H1 (cell line): ENCODE measurements around the gene P3H1. TPM values are rescaled to one million over a fixed set of nuclear protein-coding genes. Genes with fewer than 3 reads are reported as not detected.

Experiments used
- CTCF ChIA-PET: fragments of 300-600 bp; sonication (Branson Sonifier 250); formaldehyde crosslinking; loops from one replicate; lab custom pipeline; 2021; ENCODE audit not compliant: partially characterized antibody; lab: Charles Lee
- POLR2A ChIA-PET: fragments of 300-600 bp; sonication (Branson Sonifier 250); formaldehyde crosslinking; loops from one replicate; lab custom pipeline; 2021; ENCODE audit warnings: inconsistent platforms; ENCODE audit not compliant: partially characterized antibody; lab: Charles Lee
- DNase-seq, 2 experiments: peaks; one replicate each; pipeline versions ENCODE4 v3.0.0 to v3.0.0-alpha.2; 2010 to 2022; ENCODE audit warnings: low spot score in 2 of 2, low read depth in 1 of 2, mixed read lengths in 1 of 2
- FAIRE-seq: peaks from 2 replicates; lab custom pipeline; 2011; peaks lifted over from hg19 to GRCh38; lab: Jason Lieb, UNC
- H2AFZ ChIP-seq: 2 replicates; pipeline ENCODE4 v1.8.1; 2012; ENCODE audit warnings: low read length, inconsistent platforms
- H2AK5ac ChIP-seq: 2 replicates; pipeline ENCODE4 v1.6.1; 2013; ENCODE audit warnings: low read depth, low read length
- H2BK120ac ChIP-seq: replicated peaks from 2 replicates; pipeline ENCODE3; 2013; ENCODE audit warnings: low read depth, low read length, inconsistent platforms
- H2BK12ac ChIP-seq: 2 replicates; pipeline ENCODE4 v1.6.1; 2013; ENCODE audit warnings: low read depth, low read length
- H2BK15ac ChIP-seq: 2 replicates; pipeline ENCODE4 v1.6.1; 2013; ENCODE audit warnings: low read length
- H2BK20ac ChIP-seq: 2 replicates; pipeline ENCODE4 v1.6.1; 2013; ENCODE audit warnings: low read length
- H2BK5ac ChIP-seq: 2 replicates; pipeline ENCODE4 v1.6.1; 2013; ENCODE audit warnings: low read depth, low read length
- H3K14ac ChIP-seq: 2 replicates; pipeline ENCODE4 v1.6.1; 2013; ENCODE audit warnings: inconsistent platforms; ENCODE audit not compliant: insufficient read length
- H3K18ac ChIP-seq: 2 replicates; pipeline ENCODE4 v1.6.1; 2013; ENCODE audit warnings: low read length; ENCODE audit errors: extremely low read depth
- H3K23ac ChIP-seq: 2 replicates; pipeline ENCODE4 v1.6.1; 2013; ENCODE audit warnings: inconsistent platforms; ENCODE audit not compliant: insufficient read length
- H3K23me2 ChIP-seq: 2 replicates; pipeline ENCODE4 v1.6.1; 2013; ENCODE audit warnings: low read depth, low read length
- H3K27ac ChIP-seq: 2 replicates; pipeline ENCODE4 v1.6.1; 2011; ENCODE audit warnings: low read depth, low read length, inconsistent platforms
- H3K27me3 ChIP-seq, 4 experiments: replicated peaks in 1 of 4; 1 replicate in 1 of 4; 2 replicates in 3 of 4; pipeline versions ENCODE4 v1.6.1 to v1.8.1; 2011 to 2013; ENCODE audit warnings: low read length in 3 of 4, mild to moderate bottlenecking in 3 of 4, inconsistent platforms in 2 of 4, mixed read lengths in 2 of 4, moderate library complexity in 1 of 4; ENCODE audit not compliant: control insufficient read depth in 3 of 4, insufficient read depth in 3 of 4; ENCODE audit errors: extremely low read depth in 1 of 4
- H3K36me3 ChIP-seq, 4 experiments: 2 replicates each; pipeline versions ENCODE4 v1.6.1 to v1.8.1; 2011 to 2013; ENCODE audit warnings: mild to moderate bottlenecking in 4 of 4, low read length in 3 of 4, moderate library complexity in 2 of 4, control low read depth in 1 of 4, inconsistent platforms in 1 of 4; ENCODE audit not compliant: insufficient read depth in 4 of 4, control insufficient read depth in 2 of 4
- H3K4ac ChIP-seq: replicated peaks from 2 replicates; pipeline ENCODE3; 2013; ENCODE audit warnings: low read length, low read depth, mixed read lengths, inconsistent platforms; ENCODE audit not compliant: insufficient read length
- H3K4me1 ChIP-seq, 4 experiments: replicated peaks in 1 of 4; 1 replicate in 1 of 4; 2 replicates in 3 of 4; pipeline versions ENCODE4 v1.6.1 to v1.8.1; 2011 to 2013; ENCODE audit warnings: low read length in 3 of 4, inconsistent platforms in 2 of 4, mixed read lengths in 1 of 4; ENCODE audit not compliant: insufficient read depth in 4 of 4, control insufficient read depth in 3 of 4
- H3K4me2 ChIP-seq, 2 experiments: 2 replicates each; pipeline versions ENCODE4 v1.6.1 to v1.8.1; 2011 to 2013; ENCODE audit warnings: low read depth in 2 of 2, low read length in 2 of 2, control low read depth in 1 of 2, inconsistent platforms in 1 of 2, mild to moderate bottlenecking in 1 of 2; ENCODE audit not compliant: insufficient read depth in 1 of 2
- H3K4me3 ChIP-seq, 4 experiments: fragments of 200-600, 300-600 bp in 1 of 4; sonication (generic), shearing (Covaris generic), sonication (Bioruptor Twin) in 1 of 4; 2 replicates each; pipeline versions ENCODE4 v1.5.1 to v1.8.1; 2011 to 2016; ENCODE audit warnings: low read length in 4 of 4, low read depth in 3 of 4, control low read depth in 2 of 4, inconsistent platforms in 2 of 4, mild to moderate bottlenecking in 2 of 4, mixed read lengths in 1 of 4, moderate library complexity in 1 of 4; ENCODE audit not compliant: insufficient read depth in 2 of 4; ENCODE audit errors: extremely low read depth in 1 of 4
- H3K56ac ChIP-seq: replicated peaks from 2 replicates; pipeline ENCODE3; 2013; ENCODE audit warnings: low read depth, mild to moderate bottlenecking, mixed read lengths, low read length, inconsistent platforms; ENCODE audit not compliant: insufficient read length
- H3K79me1 ChIP-seq: 2 replicates; pipeline ENCODE4 v1.6.1; 2013; ENCODE audit warnings: low read depth, low read length, control low read depth
- H3K79me2 ChIP-seq, 2 experiments: 2 replicates each; pipeline versions ENCODE4 v1.6.1 to v1.8.1; 2012 to 2013; ENCODE audit warnings: low read length in 2 of 2, mild to moderate bottlenecking in 2 of 2, inconsistent platforms in 1 of 2; ENCODE audit not compliant: insufficient read depth in 2 of 2, control insufficient read depth in 1 of 2
- H3K9ac ChIP-seq, 4 experiments: replicated peaks in 1 of 4; 1 replicate in 1 of 4; 2 replicates in 3 of 4; pipeline versions ENCODE4 v1.6.1 to v1.8.1; 2011 to 2013; ENCODE audit warnings: low read depth in 3 of 4, low read length in 3 of 4, control low read depth in 2 of 4, mild to moderate bottlenecking in 2 of 4, moderate library complexity in 2 of 4, inconsistent platforms in 1 of 4; ENCODE audit errors: extremely low read depth in 1 of 4
- H3K9me3 ChIP-seq, 2 experiments: 2 replicates each; pipeline versions ENCODE4 v1.6.1 to v1.8.1; 2012 to 2013; ENCODE audit warnings: mild to moderate bottlenecking in 2 of 2, moderate library complexity in 2 of 2, control low read depth in 1 of 2, inconsistent platforms in 1 of 2, low read depth in 1 of 2, low read length in 1 of 2, mixed read lengths in 1 of 2; ENCODE audit not compliant: insufficient read depth in 2 of 2
- H4K20me1 ChIP-seq, 2 experiments: replicated peaks in 1 of 2; 2 replicates each; pipeline versions ENCODE3 to v1.8.1; 2011 to 2013; ENCODE audit warnings: inconsistent platforms in 2 of 2, low read length in 2 of 2, mild to moderate bottlenecking in 1 of 2; ENCODE audit not compliant: insufficient read depth in 2 of 2, control insufficient read depth in 1 of 2
- H4K5ac ChIP-seq: 2 replicates; pipeline ENCODE4 v1.6.1; 2013; ENCODE audit warnings: low read length, low read depth, mixed read lengths, inconsistent platforms; ENCODE audit not compliant: insufficient read length
- H4K8ac ChIP-seq: 2 replicates; pipeline ENCODE4 v1.8.0; 2013; ENCODE audit warnings: mild to moderate bottlenecking, moderate library complexity, low read length, inconsistent platforms; ENCODE audit not compliant: insufficient read depth; ENCODE audit errors: extremely low read depth
- H4K91ac ChIP-seq: replicated peaks from 2 replicates; pipeline ENCODE3; 2013; ENCODE audit warnings: low read length, mixed read lengths, inconsistent platforms; ENCODE audit not compliant: insufficient read length
- BCL11A ChIP-seq, 2 experiments: IDR thresholded peaks; one replicate each; pipeline ENCODE4 v1.6.1; 2011; ENCODE audit warnings: low read depth in 2 of 2, low read length in 2 of 2, mild to moderate bottlenecking in 2 of 2
- CBX8 ChIP-seq: fragments of 300-800, 300-1000 bp; sonication (generic); IDR thresholded peaks from 2 replicates; pipeline ENCODE4 v1.7.1; 2016; ENCODE audit warnings: low read depth, low read length, borderline replicate concordance
- CTBP2 ChIP-seq: IDR thresholded peaks from 2 replicates; pipeline ENCODE4 v1.7.0; 2011; ENCODE audit warnings: borderline replicate concordance, mild to moderate bottlenecking, moderate library complexity, mixed read lengths, low read length; ENCODE audit not compliant: insufficient read depth, insufficient read length
- FOSL1 ChIP-seq: IDR thresholded peaks from 2 replicates; pipeline ENCODE4 v1.6.1; 2011; ENCODE audit warnings: mild to moderate bottlenecking, low read depth, low read length, moderate library complexity; ENCODE audit not compliant: insufficient read depth
- JUN ChIP-seq: IDR thresholded peaks from 2 replicates; pipeline ENCODE4 v1.6.1; 2011; ENCODE audit warnings: low read depth, mild to moderate bottlenecking, improper control_type of control experiment, low read length
- KDM5A ChIP-seq: fragments of 200-600 bp; IDR thresholded peaks from 2 replicates; pipeline ENCODE4 v1.7.1; 2012; ENCODE audit warnings: mild to moderate bottlenecking, low read length, inconsistent platforms, mixed read lengths
- MAX ChIP-seq: IDR thresholded peaks from 2 replicates; pipeline ENCODE4 v1.6.1; 2012; ENCODE audit warnings: inconsistent platforms
- SP4 ChIP-seq: IDR thresholded peaks from 2 replicates; pipeline ENCODE4 v1.6.1; 2012; ENCODE audit warnings: low read length, inconsistent platforms
- SUZ12 ChIP-seq: fragments of 200-600 bp; sonication (generic); IDR thresholded peaks from 2 replicates; pipeline ENCODE4 v1.6.1; 2012; ENCODE audit warnings: mild to moderate bottlenecking, inconsistent platforms, low read length, moderate library complexity, mixed read lengths
- WGBS, 2 experiments: shearing (Covaris generic) in 1 of 2; methylation state at CpG; one replicate each; pipeline versions ENCODE4 v1.1.6 to v1.1.7; 2013 to 2015; ENCODE audit warnings: low lambda C conversion rate in 2 of 2, mixed read lengths in 2 of 2, inconsistent platforms in 1 of 2, low coverage in 1 of 2, missing lambda C conversion rate in 1 of 2; ENCODE audit not compliant: insufficient replicate concordance in 2 of 2, insufficient coverage in 1 of 2, insufficient read length in 1 of 2; ENCODE audit errors: extremely low coverage in 1 of 2, missing lambda C conversion rate in 1 of 2; 5-methylcytosine and 5-hydroxymethylcytosine counted together
- polyA plus RNA-seq, 7 experiments: library from polyadenylated mRNA; depleted of rRNA in 3 of 7; stranded (reverse) in 5 of 7; unstranded in 2 of 7; fragments of >200 nt in 5 of 7; fragments of 200-250 nt in 2 of 7; gene quantifications; 1 replicate in 5 of 7; 2 replicates in 1 of 7; 4 replicates in 1 of 7; pipeline versions ENCODE4 v1.2.1 to v1.2.3, GENCODE V29; 2011 to 2013; ENCODE audit warnings: missing spikeins in 2 of 7, mixed read lengths in 2 of 7
- total RNA-seq: library from RNA; stranded (reverse); fragmentation: NEBNext Ultra II Directional; extraction: Animal tissue kit (Norgen Biotek cat#: 25700); gene quantifications from 2 replicates; pipeline ENCODE4 v1.2.1, GENCODE V29; 2021

Gene P3H1
- total and polyA plus RNA-seq, 2 of the 8 experiments (the other 6 are each of a cell fraction or from before 2014, with no cell fraction given): 58.4 to 87.5 TPM

- no peak for DNase-seq
- Histone ChIP-seq H3K27me3 (no peaks in the 10 kb centered on the region), H3K27ac (no peak overlapping the region), H3K56ac (no peak overlapping the region), H3K9ac (no peak overlapping the region), H2BK120ac (no peak overlapping the region), H3K23ac (no peak overlapping the region), H3K79me1 (no peaks in the 10 kb centered on the region), H3K4me2 (no peak overlapping the region), H3K79me2 (no peaks in the 10 kb centered on the region), H4K20me1 (no peaks in the 10 kb centered on the region), H4K5ac (no peak overlapping the region), H3K4me1 (no peaks in the 10 kb centered on the region), H3K23me2 (no peaks in the 10 kb centered on the region), H3K4ac (no peak overlapping the region), H3K9me3 (no peaks in the 10 kb centered on the region; a peak in 1 of 4 replicates), H3K4me3 (no peak overlapping the region), H3K18ac (no peak overlapping the region), H2BK20ac (no peak overlapping the region), H4K8ac (no peak overlapping the region), H2BK5ac (no peak overlapping the region), H2BK12ac (no peak overlapping the region), H2AK5ac (no peak overlapping the region), H4K91ac (no peak overlapping the region), H3K14ac (no peak overlapping the region), H2BK15ac (no peak overlapping the region), H2AFZ (no peak overlapping the region), H3K36me3 (no peaks in the 10 kb centered on the region)
- ChIA-PET POLR2A (interaction anchor here (1.0 kb wide), 1 partner anchor 16 kb away, joined by 3 read pairs; no protein-coding TSS in a partner anchor), CTCF (no interaction called here)
- TF ChIP-seq KDM5A (no peak), JUN (no peak), FOSL1 (no peak), CTBP2 (no peak), SUZ12 (no peak), MAX (no peak), CBX8 (no peak), BCL11A (IDR thresholded peaks at IDR 0.05; ENCODE audit: low read depth in 2 of 2, low read length in 2 of 2) (no peak), SP4 (no peak)
- WGBS, 2 experiments: 84% methylated on average over 3 of the region's 3 CpGs; no CpG with 5 or more reads in 1 of the 2 experiments
- FAIRE-seq: no peak
These were observed 30.6 kb upstream of the P3H1 start for GRCh38 chr1:42797414-42797813.
